Type B pancreatic cell (in vitro differentiated cells): ENCODE measurements around the gene TBC1D5. TPM values are rescaled to one million over a fixed set of nuclear protein-coding genes. Genes with fewer than 3 reads are reported as not detected.

Source experiments
- DNase-seq: peaks from one replicate; pipeline ENCODE4 v3.0.0; 2021; ENCODE audit warnings: mixed read lengths; ENCODE audit not compliant: unreplicated experiment; ENCODE audit errors: extremely low spot score
- H3K27ac Mint-ChIP-seq: 2 replicates; pipeline ENCODE4 v1.8.0; 2021; ENCODE audit warnings: mild to moderate bottlenecking, mixed read lengths
- H3K27me3 Mint-ChIP-seq: 2 replicates; pipeline ENCODE4 v1.8.0; 2021; ENCODE audit warnings: mixed read lengths
- H3K36me3 Mint-ChIP-seq: 2 replicates; pipeline ENCODE4 v1.8.0; 2021; ENCODE audit warnings: mixed read lengths
- H3K4me1 Mint-ChIP-seq: one replicate; pipeline ENCODE4 v1.8.0; 2021; ENCODE audit warnings: mixed read lengths; ENCODE audit not compliant: unreplicated experiment
- H3K4me3 Mint-ChIP-seq: 2 replicates; pipeline ENCODE4 v1.8.0; 2021; ENCODE audit warnings: mild to moderate bottlenecking, mixed read lengths
- H3K9me3 Mint-ChIP-seq: 2 replicates; pipeline ENCODE4 v1.8.0; 2021; ENCODE audit warnings: mixed read lengths
- total RNA-seq: library from RNA; stranded (reverse); gene quantifications from 2 replicates; pipeline ENCODE4 v1.2.1, GENCODE V29; 2021; ENCODE audit warnings: low replicate concordance
- TF ChIP-seq, protein P1 (sequence below): fragments of 200-600 bp; sonication (generic); conservative IDR thresholded peaks from 2 replicates; pipeline ENCODE4 v1.5.0; 2021; ENCODE audit warnings: antibody characterized with exemption, mild to moderate bottlenecking

TBC1D5 gene
- total RNA-seq, 1 donor from 2014 or later = 48.7 TPM

GRCh38 chr3:17151598-17152373 is 590.6 kb downstream of the TBC1D5 start:
- H3K36me3 Mint-ChIP-seq = peaks cover 21% of the 10 kb centered on the region
- H3K27ac Mint-ChIP-seq = no peak overlapping the region
- H3K27me3 Mint-ChIP-seq = no peaks in the 10 kb centered on the region
- H3K4me3 Mint-ChIP-seq = no peak overlapping the region
- TF ChIP-seq, protein P1, sequence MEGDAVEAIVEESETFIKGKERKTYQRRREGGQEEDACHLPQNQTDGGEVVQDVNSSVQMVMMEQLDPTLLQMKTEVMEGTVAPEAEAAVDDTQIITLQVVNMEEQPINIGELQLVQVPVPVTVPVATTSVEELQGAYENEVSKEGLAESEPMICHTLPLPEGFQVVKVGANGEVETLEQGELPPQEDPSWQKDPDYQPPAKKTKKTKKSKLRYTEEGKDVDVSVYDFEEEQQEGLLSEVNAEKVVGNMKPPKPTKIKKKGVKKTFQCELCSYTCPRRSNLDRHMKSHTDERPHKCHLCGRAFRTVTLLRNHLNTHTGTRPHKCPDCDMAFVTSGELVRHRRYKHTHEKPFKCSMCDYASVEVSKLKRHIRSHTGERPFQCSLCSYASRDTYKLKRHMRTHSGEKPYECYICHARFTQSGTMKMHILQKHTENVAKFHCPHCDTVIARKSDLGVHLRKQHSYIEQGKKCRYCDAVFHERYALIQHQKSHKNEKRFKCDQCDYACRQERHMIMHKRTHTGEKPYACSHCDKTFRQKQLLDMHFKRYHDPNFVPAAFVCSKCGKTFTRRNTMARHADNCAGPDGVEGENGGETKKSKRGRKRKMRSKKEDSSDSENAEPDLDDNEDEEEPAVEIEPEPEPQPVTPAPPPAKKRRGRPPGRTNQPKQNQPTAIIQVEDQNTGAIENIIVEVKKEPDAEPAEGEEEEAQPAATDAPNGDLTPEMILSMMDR = no peak
- no peak for DNase-seq
- peaks cover 3% of the 10 kb centered on the region for H3K9me3 Mint-ChIP-seq
- H3K4me1 Mint-ChIP-seq = no peaks in the 10 kb centered on the region

DNA sequence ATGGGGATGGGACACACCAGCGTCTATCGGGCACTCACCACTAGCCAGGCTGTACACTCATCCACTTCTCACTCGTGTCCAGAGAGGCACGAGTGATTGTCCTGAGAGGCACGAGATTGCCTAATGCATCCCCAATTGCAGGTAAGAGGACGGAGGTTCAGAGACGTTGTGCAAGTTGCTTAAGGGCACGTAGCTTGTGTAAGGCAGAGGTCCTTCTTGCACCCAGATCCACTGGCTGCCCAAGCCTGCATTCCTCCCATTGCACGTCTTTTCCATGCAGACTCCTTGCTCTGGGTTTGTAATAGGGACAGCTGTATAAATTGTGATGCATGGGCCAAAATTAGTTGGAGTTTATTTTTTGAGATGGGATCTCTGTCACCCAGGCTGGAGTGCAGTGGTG is 593.4 kb downstream of the TBC1D5 start:
- Mint-ChIP-seq H3K27ac (no peak overlapping the region), H3K9me3 (peaks cover 3% of the 10 kb centered on the region), H3K36me3 (peaks cover 15% of the 10 kb centered on the region), H3K4me3 (no peak overlapping the region), H3K4me1 (no peaks in the 10 kb centered on the region), H3K27me3 (no peaks in the 10 kb centered on the region)
- TF ChIP-seq, protein P1 = no peak
- no peak for DNase-seq

DNA sequence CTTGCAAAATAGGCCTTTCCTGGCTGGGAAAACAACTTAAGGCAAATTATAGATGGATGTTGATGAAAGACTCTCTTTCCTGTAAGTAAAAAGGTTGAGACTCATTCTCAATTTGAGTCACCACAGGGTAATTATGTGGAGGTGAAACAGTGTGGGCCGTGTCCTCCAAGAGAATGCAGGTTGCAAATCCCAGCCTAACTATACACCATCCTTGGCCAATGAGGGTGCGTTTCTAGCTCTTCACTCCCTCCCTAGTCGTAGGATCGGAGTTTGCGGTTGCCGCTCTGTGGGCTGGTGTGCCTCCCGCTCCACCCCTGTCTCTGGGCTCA is 597.8 kb downstream of the TBC1D5 start:
- Mint-ChIP-seq H3K27ac (no peak overlapping the region), H3K4me3 (no peak overlapping the region), H3K27me3 (peaks cover 5% of the 10 kb centered on the region), H3K9me3 (no peaks in the 10 kb centered on the region), H3K4me1 (no peaks in the 10 kb centered on the region), H3K36me3 (no peaks in the 10 kb centered on the region)
- TF ChIP-seq, protein P1 = no peak
- DNase-seq = no peak

DNA sequence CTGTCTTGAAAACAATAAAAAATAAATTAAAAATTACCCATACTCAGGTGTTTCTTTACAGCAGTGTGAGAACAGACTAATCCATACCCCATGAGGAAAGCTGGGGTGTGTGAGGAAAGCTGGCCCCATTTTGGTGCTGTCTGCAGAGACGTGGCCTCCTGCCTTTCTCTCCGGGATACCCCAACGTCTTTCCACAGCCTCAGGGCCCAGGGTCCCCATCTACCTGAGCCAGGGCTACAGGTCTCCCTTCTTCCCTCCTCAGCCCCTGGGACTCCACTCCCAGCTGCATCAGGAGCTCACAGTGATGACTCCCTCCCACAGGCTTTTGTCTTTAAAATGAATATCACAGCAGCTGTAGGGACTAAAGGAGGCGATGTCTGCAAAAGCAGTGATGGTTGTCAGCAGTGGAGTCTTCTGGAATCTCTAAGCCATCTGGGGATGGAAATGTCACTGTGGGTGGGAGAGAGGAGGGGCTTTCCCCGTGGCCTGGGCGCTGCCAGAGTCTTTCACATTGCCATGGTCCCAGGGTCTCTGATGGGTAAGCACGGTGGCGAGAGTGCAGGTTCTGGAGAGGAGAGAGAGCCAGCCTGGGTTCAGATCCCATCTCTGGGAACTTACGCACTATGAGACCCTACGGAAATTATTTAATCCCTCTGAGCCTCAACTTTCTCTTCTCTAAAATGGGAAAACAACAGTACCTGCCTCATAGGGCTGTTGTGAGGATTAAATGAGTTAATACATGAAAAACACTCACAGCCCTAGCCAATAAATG is 598.4 kb downstream of the TBC1D5 start:
- Mint-ChIP-seq H3K27ac (no peak overlapping the region), H3K27me3 (peaks cover 5% of the 10 kb centered on the region), H3K4me1 (no peaks in the 10 kb centered on the region), H3K36me3 (no peaks in the 10 kb centered on the region), H3K9me3 (no peaks in the 10 kb centered on the region), H3K4me3 (no peak overlapping the region)
- no peak for DNase-seq
- TF ChIP-seq, protein P1 = no peak

DNA sequence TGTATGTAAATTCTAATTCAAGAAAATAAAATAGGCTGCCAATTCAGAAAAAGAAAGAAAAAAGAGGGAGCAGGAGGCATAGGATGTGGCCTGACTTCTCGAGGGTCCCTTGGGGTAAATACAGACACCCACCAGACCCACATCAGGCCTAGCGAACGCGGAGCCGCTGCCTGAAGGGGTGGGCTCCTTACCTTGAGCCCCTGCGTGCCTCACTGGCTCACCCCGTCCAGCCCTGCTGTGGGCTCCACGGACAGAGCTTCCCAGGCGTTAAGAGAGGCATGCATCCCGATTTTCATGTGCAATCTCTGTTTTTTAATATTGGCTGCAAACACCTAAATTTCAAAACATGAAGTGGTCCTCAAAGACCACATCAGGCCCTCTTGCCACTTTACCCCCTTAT is 599.9 kb downstream of the TBC1D5 start:
- Mint-ChIP-seq H3K36me3 (no peaks in the 10 kb centered on the region), H3K9me3 (no peaks in the 10 kb centered on the region), H3K4me1 (no peaks in the 10 kb centered on the region), H3K27me3 (peaks cover 5% of the 10 kb centered on the region), H3K27ac (no peak overlapping the region), H3K4me3 (no peak overlapping the region)
- TF ChIP-seq, protein P1 = no peak
- DNase-seq = no peak
